ENCODE data around the gene VAMP4.
"Not testable (repeated sequence)": the region's sequence is repeated elsewhere in the genome, so short reads cannot be mapped to it uniquely, and the experiment has no call there.

VAMP4 gene

DNA sequence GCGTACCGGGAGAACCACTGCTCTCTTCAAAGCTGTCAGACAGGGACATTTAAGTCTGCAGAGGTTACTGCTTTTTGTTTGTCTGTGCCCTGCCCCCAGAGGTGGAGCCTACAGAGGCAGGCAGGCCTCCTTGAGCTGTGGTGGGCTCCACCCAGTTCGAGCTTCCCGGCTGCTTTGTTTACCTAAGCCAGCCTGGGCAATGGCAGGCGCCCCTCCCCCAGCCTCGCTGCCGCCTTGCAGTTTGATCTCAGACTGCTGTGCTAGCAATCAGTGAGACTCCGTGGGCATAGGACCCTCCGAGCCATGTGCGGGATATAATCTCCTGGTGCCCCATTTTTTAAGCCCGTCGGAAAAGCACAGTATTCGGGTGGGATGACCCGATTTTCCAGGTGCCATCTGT, 46.1 kb downstream of the VAMP4 start:
- not testable (repeated sequence) for DNase-seq (ENCODE audit: low read depth)

- not testable (repeated sequence) for DNase-seq (ENCODE audit: low read depth)
Measured at GRCh38 chr1:171693541-171693940, 48.3 kb downstream of the VAMP4 start.

- no peak for DNase-seq (ENCODE audit: low read depth)
Measured at GRCh38 chr1:171683870-171684269, 58.0 kb downstream of the VAMP4 start.

GRCh38 chr1:171680339-171680738, 61.5 kb downstream of the VAMP4 start:
- no peak for DNase-seq (ENCODE audit: low read depth)

- no peak for DNase-seq (ENCODE audit: low read depth)
Measured at GRCh38 chr1:171676823-171677222, 65.0 kb downstream of the VAMP4 start.

DNA sequence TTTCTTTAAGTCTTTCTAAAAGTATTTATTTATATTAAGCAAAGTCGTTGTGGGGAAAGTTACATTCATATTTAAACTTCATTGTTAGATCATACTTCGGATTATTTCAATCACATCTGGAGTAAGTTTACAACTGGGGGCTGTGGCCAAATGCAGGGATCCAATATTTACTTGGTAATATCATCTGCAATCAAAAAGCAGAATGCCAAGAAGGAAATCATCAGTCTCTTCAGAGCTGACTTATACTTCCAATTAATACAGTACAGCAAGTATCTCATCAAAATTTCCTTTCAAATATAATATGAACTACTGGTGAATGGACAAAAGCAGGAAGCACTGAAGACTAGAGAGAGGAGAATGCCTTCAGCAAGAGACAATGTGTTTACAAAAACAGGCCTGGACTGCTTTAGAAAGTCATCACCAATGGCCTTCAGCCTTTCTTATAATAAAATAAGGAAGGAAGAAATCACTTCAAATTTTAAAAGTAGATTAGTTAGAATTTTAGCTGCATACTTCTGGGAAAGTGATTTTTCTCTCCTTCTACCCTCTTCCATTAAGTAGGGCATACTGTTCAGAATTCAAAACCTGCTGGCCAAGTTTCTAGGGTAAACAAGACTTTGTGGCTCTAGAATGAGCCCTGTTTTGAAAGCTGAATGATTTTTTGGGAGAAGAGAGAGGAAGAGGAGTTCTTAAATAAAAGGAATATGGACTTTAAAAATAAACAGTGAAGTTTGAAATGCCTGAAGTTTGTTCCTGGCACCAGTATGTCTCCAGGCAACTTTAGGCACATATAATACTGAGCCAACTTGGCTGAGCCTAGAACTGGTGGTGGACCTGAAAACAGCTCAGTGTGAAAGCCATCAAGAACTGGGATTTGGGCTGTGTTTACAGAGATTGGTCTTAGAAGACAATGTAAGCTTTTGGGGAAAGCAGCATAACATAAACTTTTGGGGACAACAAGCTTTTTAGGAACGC, 67.1 kb downstream of the VAMP4 start:
- DNase-seq (ENCODE audit: low read depth) = no peak

DNA sequence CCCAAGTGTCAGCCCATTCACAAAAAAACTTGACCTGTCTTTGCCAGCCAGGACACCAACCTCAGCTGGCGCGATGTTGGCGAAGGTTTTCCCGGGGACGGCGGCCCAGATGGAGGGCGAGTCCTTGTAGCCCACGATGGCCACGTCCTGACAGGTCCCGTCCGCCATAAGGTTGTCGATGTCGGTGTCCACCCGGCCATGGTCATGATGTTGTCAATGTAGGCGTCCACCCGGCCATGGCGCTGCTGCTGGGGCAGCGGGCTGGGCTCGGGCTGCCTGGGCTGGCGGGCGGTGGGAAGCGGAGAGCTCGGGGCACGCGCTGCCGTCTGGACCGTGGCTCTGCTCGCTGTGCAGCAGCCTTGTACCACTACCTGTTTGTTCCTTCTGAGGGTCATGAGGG, 71.1 kb downstream of the VAMP4 start:
- DNase-seq (ENCODE audit: low read depth) = no peak

DNA sequence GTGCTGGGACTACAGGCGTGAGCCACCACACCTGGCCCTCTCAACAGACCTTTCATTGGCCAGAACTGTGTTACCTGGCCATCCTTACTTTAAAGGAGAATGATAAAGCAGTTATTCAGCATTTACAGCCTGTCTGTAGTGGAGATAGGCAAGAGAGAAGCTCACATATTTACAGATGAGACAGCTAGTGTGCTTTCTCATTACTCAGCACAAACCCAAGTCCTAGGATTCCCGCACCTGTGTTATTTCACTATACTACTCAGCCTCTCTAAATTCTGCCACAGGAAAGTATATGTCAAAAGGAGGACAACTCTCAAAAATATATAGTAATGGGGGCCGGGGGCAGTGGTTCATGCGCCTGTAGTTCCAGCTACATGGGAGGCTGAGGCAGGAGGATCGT, 73.5 kb downstream of the VAMP4 start:
- no peak for DNase-seq (ENCODE audit: low read depth)

DNA sequence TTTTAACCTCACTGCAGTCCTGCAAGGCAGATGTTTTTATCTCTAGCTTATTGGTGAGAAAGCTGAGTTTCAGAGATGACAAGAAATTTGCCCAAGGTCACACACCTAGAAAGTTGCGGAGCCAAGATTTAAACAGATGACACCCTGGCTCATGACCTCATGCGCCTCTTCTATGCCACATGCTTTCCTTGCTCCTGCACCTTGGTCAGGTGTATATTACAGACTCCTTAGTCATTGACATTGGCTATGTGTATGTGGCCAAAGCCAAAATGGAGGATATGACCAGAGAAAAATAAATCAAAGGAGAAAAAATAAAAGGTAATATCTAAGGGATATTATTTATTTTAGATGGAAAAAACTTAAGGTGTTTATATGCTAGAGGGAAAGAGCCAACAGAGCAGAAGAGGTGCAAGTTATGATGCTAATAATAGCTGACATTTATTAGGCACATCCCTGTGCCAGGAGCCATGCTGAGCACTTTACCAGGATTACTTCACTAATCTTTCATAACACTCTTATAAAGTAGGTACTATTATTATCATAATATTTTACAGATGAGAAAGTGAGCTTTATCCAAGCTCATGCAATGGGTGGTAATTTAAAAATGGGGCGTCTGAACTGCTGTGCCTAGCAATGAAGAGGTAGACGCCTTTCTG, 75.6 kb downstream of the VAMP4 start:
- no peak for DNase-seq (ENCODE audit: low read depth)

DNA sequence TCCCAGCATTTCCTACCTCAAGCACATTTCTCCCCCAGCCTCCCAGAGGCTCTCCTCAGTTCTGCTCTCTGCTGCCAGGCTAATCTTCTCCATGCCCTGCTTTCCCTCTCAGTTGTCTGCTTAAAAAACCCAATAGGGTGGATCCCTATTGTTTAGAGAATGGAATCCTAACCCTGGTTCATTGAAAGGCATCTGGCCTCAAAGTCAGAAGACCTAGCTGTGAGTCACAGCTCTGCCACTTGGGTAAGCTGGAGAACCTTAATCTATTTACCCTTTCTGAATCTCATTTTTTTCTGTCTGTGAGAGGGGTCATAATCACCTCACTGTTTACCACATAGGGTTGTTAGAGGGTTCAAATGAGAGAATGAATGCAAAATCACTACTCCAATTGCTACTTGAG, 76.9 kb downstream of the VAMP4 start:
- no peak for DNase-seq (ENCODE audit: low read depth)

DNA sequence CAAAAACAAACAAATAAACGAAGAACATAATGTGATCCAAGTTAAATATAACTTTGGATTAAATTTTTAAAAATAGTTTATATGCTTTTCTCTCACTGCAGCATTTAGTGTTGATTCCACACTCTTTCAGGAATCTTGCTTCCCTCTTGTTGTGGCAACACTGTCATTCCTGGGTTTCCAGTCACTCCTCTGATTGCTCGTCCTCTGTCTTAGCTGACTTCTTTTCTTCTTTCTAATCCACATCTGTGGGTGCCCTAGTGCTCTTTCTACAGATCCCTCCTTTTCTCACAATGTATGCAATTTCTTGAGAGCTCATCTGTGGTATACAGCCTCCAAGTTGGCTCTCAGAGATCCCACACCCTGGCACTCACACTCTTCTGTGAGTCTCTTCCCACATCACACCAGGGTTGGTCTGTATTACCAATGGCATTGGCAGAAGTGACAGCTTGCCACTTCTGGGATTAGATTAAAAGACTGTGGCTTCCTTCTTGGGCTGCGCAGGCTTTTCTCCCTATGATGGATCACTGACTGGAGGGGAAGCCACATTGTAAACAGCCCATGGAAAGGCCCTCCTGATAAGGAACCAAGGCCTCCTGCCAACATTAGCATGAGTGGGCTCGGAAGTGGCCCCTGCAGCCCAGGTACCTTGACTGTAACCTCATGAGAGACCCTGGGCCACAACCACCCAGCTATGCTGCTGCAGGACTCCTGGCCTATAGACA, 77.8 kb downstream of the VAMP4 start:
- DNase-seq (ENCODE audit: low read depth) = no peak

DNA sequence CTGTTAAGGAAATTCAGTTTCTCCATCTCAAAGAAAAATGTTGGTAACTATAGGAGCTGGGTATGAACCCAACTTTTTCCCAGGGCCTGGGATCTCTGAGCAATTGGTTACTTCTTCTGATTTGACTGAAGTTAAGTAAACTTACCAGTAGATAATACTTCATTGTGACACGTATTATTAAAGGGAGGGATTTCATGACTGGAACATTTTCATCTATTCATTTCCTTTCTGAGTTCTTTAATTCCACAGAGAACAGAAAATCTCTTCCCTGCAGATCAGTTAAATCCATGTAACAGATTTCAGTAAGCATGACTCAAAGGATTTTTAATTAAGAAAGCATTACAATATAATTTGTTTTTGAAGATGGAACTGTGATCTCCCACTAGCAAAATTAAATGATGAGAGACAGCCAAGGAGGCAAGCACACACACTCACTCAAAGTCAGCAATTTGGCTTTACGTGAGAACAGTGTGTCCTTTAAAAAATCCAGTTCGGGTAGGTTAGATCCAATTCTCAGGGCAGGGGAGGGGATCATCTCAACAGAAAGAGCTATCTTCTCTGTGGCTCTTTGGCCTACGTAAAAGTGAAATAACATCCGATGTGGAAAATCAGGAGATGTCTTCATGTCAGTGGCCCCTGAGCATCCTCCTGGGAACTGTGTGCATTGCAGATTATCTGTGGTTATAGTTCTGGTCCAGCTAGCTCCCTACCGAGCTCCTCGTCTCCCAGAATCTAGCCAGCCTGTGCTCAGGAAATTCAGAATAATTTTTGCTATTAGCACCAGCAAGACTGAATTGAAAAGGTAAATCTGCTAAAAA, 78.6 kb downstream of the VAMP4 start:
- no peak for DNase-seq (ENCODE audit: low read depth)

- DNase-seq (ENCODE audit: low read depth) = no peak
Measured at GRCh38 chr1:171661076-171661650, 80.7 kb downstream of the VAMP4 start.

GRCh38 chr1:171656206-171656605, 85.7 kb downstream of the VAMP4 start:
- DNase-seq (ENCODE audit: low read depth) = not testable (repeated sequence)

- DNase-seq (ENCODE audit: low read depth) = no peak
Measured at GRCh38 chr1:171655746-171656116, 86.1 kb downstream of the VAMP4 start.

- peak; percentile 23 for DNase-seq (ENCODE audit: low read depth)
Measured at GRCh38 chr1:171654942-171655745, 86.7 kb downstream of the VAMP4 start.

DNA sequence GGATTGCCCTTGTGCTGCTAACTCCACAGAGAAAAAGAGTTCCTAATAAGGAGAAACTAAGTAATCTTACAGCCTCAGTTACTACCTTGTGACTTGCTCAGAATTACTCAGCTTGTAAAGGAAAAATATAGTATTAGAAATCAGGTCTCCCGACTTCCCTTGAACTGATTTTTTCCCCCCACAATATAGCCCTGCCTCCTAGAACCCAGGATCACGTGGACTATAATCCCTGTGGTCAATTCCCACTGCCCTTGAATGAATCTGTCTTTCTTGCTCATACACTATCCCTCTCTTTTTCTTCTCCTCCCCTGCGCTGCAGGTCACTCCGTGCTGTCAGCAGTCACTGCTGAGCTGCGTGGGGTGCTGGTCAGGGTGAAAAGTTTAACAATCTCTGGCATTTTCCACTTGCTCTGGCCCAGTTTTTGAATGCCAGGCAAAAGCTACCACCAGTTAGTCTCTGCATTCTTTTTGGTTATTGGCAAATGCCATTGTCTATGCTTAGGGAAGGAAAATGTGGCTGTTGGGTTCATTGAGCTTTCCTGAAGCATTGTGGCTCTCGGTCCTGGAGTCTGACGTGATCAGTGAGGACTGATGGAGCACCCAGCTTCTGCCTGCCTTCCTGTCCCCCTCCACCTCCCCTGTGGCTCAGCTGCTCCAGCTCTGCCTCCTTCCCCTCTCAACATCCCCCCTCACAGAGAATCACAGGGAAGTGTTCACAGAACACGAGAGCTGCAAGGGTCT, 87.5 kb downstream of the VAMP4 start:
- no peak for DNase-seq (ENCODE audit: low read depth)

DNA sequence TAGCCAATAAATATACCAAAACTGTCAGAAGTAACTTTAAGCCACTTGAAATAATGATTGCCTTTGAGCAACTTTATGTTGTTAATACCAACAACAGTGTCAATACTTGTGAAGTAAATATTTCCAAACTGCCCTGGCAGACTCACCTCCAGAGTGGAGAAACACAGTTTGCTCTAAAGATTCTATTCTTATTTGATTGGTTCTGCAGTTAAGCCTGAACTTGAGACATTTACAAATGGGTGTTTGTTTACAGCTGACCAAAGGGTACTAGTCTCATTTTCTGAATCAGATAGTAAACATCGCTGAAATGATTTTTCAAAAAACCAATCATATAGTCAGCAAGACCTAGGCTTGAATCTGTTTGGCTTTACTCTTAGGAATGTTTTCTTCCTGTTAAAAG, 88.1 kb downstream of the VAMP4 start:
- DNase-seq (ENCODE audit: low read depth) = no peak

- no peak for DNase-seq (ENCODE audit: low read depth)
Measured at GRCh38 chr1:171652234-171652822, 89.5 kb downstream of the VAMP4 start, which contains the start of gene MYOC. TSS of gene MYOC (minus strand) at chr1:171652688. CDS start at chr1:171652611, 77 bp downstream.

Data from activated T-helper 1 cell treated with Interleukin-2 at 50 U/mL for 16 hours (primary cell).